HG03439 (cell line): ENCODE measurements around the gene PHLPP1.

ENCODE experiments used
- ATAC-seq: cut with Tn5 transposase; IDR thresholded peaks from one replicate; pipeline ENCODE4 v1.9.1; 2021; ENCODE audit warnings: mild to moderate bottlenecking, moderate library complexity; ENCODE audit not compliant: unreplicated experiment

Gene PHLPP1

GRCh38 chr18:62975785-62976184 lies 260.4 kb downstream of the PHLPP1 start:
- ATAC-seq, result no peak

DNA sequence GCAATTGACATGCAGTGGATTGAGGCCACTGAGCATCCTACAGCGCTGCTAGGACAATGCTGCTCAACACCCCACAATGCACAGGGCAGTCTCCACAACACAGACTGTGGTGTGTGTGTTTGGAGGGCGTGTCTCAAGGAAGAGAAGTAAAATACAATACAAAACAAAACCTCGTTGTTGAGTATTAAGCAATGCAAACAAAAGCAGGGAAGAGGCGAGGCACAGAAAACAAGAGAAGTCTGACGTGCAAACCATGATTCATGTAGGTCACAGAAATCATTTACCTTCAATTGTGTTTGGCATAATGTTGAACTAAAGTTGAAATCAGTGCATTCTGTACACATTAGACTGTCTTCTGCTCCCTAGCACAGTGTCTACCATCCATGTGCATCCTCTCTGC lies 260.9 kb downstream of the PHLPP1 start:
- ATAC-seq, result no peak

DNA sequence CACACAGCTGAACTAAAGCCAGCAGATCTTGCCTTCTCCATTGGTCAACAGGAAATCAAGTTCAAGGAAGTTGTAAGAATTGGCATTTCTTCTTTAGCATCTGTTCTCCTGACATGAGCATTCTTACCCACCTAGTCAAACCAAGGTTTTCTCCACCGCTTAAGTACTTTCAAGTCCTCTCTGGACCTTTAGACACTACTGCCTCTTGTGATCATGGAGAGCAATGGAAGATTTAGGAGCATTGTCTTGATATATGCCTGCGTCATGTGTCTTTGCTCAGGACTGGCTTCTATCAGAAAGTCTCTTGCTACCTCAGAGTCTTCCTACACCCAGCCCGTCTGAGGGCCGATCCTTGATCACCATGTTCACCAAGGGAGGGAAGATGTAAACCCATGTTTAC lies 262.2 kb downstream of the PHLPP1 start:
- ATAC-seq, result no peak

DNA sequence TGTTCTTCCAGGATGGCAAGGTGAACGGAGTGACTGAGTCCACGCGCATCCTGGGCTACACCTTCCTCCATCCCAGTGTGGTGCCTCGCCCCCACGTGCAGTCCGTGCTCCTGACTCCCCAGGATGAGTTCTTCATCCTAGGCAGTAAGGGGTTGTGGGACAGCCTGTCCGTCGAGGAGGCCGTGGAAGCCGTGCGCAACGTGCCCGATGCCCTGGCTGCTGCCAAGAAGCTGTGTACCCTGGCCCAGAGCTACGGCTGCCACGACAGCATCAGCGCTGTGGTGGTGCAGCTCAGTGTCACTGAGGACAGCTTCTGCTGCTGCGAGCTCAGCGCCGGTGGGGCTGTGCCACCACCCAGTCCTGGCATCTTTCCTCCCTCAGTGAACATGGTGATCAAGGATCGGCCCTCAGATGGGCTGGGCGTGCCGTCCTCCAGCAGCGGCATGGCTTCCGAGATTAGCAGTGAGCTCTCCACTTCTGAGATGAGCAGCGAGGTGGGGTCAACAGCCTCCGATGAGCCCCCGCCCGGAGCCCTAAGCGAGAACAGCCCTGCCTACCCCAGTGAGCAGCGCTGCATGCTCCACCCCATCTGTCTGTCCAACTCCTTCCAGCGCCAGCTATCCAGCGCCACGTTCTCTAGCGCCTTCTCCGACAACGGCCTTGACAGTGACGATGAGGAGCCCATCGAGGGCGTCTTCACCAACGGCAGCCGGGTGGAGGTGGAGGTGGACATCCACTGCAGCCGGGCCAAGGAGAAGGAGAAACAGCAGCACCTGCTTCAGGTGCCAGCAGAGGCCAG lies 263.1 kb downstream of the PHLPP1 start:
- ATAC-seq, result no peak

GRCh38 chr18:62979176-62979575 lies 263.8 kb downstream of the PHLPP1 start:
- no peak for ATAC-seq

DNA sequence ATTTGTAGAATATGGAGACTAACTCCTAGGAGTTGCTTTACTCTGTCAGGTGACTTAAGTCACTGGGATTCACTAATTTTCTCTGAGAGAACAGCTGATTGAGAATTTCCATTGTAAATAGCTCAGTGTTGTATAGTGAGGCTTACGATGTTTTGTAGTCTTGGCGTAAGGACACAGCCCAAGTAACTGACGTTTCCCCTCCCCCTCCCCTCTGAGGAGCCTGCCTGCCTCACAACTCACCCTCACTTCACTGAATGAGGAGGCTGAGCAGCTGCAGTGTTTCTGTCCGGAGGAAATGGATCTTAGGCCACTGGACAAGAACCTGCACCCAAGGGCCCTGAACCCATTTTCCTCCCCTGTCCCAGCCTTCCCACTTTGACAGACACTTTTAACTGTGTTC lies 264.6 kb downstream of the PHLPP1 start:
- no peak for ATAC-seq

DNA sequence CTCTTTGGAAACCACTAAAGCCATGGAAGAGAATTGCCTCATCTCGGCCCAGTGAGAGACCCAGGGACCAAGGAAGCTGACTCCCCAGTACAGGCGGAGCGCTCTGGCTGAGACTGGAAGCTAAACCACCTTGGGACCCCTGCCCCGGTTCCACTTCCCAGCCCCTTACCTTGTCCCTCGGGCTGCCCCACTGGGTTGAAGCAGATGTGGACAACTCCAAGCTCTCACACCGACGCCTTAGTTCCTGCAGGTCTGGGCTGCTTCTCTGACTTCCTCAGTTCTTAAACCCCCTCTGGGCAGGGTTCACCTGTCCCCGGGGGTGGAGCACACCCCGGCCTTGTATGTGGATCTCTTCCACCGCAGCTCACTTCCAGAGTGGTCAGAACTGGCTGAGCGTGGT lies 266.2 kb downstream of the PHLPP1 start:
- ATAC-seq, result no peak

DNA sequence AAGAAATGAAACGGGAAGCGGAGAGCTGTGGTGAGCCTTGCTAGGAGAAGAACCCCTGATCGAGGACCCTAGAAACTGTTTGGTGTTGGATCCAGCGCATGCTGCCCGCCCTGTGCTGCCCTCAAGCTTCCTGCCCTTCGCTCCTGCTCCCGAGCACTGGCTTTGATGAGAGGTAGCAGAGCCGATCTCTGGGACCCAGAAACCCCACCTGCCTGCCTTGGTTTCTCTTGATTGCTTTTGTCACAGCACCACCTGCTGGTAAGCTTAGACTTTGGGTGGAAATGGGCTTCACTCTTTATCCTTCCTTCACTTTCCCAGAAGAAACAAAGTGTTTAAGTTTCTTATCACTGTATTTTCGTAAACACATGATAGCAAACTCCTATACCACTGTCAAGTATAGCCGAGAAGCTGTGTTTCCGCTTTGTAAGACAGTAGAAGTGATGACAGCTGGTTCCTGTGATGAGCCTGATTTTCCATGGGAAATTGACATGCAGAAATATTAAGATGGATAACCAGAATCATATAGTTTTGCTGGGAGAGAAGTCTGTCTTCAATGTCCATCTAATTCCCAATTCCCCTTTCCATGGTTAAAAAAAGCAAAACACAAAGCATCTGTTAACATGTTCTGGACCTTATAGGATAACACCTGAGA lies 267.4 kb downstream of the PHLPP1 start:
- ATAC-seq, result no peak

- no peak for ATAC-seq
These were observed 269.4 kb downstream of the PHLPP1 start for GRCh38 chr18:62984656-62985315.

DNA sequence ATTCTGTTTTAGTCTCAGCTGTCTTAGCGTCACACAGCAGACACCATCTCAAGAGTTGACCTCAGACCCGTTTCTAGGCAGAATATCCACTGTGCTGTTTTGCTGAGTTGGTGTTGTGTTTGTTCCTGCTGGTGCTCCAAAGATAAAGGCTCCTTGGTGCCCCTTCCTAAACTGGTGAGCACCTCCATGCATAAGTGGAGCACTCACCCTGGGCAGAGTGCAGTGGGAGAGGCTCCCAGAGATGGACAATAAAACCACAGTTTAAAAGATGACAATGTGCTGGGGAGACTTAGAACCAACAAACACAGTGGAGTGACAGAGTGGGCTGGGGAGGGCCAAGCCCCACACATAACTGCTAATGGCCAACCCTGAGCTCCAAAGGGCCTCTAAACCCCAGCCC lies 271.1 kb downstream of the PHLPP1 start:
- no peak for ATAC-seq

DNA sequence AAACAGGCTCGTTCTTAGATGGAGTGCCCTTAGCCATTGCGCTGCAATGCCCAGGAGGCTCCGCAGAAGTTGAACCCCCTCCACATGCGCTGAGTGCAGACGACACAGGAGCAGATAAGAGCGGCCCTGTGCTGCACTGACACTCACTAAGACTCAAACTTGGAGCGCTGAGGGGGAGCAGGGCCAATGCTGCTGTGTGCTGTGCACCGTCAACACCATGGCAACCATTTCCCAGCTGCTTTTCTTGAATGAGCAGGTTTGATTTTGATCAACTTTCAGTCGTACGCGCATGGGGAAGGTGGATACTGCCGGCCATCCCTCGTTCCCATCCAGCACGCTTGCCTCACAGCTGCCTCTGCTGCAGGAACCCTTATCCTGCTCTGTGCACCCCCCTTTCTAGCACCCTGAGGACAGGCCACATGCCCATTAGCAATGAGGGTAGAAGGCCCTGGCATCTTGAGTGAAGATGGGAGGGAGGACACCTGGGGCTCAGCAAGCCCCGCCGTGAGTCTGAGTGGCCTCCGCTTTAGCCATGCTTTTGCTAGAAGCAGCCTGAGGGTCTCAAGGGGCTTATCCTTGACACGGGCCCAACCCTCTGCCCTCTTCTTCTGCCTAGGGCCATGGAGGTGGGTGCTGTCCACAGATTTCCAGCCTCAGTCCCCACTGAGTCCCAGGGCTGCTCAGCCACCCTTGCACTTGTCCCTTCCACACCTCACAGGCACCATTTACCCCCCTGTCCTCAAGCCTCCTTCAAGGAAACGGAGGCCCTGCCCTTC lies 271.9 kb downstream of the PHLPP1 start:
- no peak for ATAC-seq

GRCh38 chr18:62987859-62988258 lies 272.5 kb downstream of the PHLPP1 start:
- ATAC-seq, result no peak

GRCh38 chr18:62988471-62988870 lies 273.1 kb downstream of the PHLPP1 start:
- no peak for ATAC-seq

- ATAC-seq, result no peak
These were observed 273.9 kb downstream of the PHLPP1 start for GRCh38 chr18:62989195-62989594.

GRCh38 chr18:62990653-62991052 lies 275.3 kb downstream of the PHLPP1 start:
- ATAC-seq, result no peak

DNA sequence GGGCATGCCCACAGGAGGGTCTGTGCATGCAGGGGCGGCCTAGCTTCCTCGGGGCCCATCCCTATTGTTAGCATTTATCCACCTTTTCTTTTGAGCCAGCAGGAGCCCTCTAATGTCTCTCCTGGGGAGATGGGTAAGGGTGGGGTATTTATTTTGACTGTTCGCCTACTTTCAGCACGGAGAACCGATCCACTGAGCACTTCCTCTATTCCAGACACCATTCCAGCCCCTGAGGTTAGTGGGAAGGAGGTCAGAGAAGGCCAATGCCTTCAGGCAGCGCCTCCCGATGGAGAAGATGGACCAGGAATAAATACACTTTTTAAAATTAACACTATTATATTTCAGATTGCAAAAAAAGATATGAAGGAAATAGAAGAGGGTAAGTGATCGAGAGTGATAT lies 276.0 kb downstream of the PHLPP1 start:
- no peak for ATAC-seq

GRCh38 chr18:62991959-62992358 lies 276.6 kb downstream of the PHLPP1 start:
- ATAC-seq, result no peak

- no peak for ATAC-seq
These were observed 277.6 kb downstream of the PHLPP1 start for GRCh38 chr18:62992877-62993365.

- ATAC-seq, result no peak
These were observed 281.2 kb downstream of the PHLPP1 start for GRCh38 chr18:62996566-62996965.

DNA sequence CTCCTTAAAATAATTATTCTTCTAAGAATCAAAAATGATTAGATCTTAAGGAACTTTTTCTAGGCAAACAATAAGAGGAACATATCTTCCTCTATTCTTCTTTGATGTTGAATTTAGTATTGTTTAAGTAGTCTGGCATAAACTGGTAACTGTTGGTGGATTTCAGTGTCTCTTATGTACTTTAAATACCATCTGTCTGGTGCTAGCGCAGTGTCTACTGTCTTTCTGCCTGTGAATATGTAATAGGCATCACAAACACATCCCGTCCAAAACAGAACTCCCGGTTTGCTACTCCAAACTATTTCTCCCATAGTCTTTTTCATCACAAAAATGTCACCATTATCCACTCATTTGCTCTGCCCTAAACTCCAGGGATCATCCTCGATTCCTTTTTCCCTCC lies 281.7 kb downstream of the PHLPP1 start:
- ATAC-seq, result no peak

- no peak for ATAC-seq
These were observed 283.1 kb downstream of the PHLPP1 start for GRCh38 chr18:62998443-62998842.
